ENCODE results near the gene LRPAP1. TPM values are rescaled to one million over a fixed set of nuclear protein-coding genes. Genes with fewer than 3 reads are reported as not detected.

The LRPAP1 gene
- total RNA-seq, 4 donors from 2014 or later = 82.6 to 116 (median 109) TPM

GRCh38 chr4:3469386-3470243, 62.6 kb downstream of the LRPAP1 start:
- H3K4me3 ChIP-seq = no peak overlapping the region
- no peak for DNase-seq
- no peaks in the 10 kb centered on the region for H3K36me3 ChIP-seq
- no peaks in the 10 kb centered on the region for H3K4me1 ChIP-seq
- H3K27ac ChIP-seq = no peak overlapping the region
- TF ChIP-seq CTCF (IDR thresholded peaks at IDR 0.05) = no peak
- TF ChIP-seq POLR2A (IDR thresholded peaks at IDR 0.05) = no peak
- no peaks in the 10 kb centered on the region for H3K9me3 ChIP-seq
- peaks cover 0 to 4% of the 10 kb centered on the region in 2 donors for H3K27me3 ChIP-seq

GRCh38 chr4:3468804-3469203, 63.4 kb downstream of the LRPAP1 start:
- Histone ChIP-seq H3K36me3 (no peaks in the 10 kb centered on the region), H3K27me3 (peaks cover 0 to 7% of the 10 kb centered on the region in 2 donors), H3K4me1 (peaks cover 0 to under 1% (median 0%) of the 10 kb centered on the region in 4 donors), H3K27ac (no peak overlapping the region), H3K9me3 (no peaks in the 10 kb centered on the region), H3K4me3 (no peak overlapping the region)
- TF ChIP-seq POLR2A (IDR thresholded peaks at IDR 0.05) = no peak
- DNase-seq = no peak

GRCh38 chr4:3468154-3468553, 64.1 kb downstream of the LRPAP1 start:
- Histone ChIP-seq H3K4me3 (no peak overlapping the region), H3K27me3 (peaks cover 0 to 14% of the 10 kb centered on the region in 2 donors), H3K27ac (no peak overlapping the region), H3K9me3 (no peaks in the 10 kb centered on the region), H3K36me3 (no peaks in the 10 kb centered on the region), H3K4me1 (peaks cover 0 to 7% (median 5%) of the 10 kb centered on the region in 4 donors)
- DNase-seq = no peak
- TF ChIP-seq POLR2A (IDR thresholded peaks at IDR 0.05) (no peak), CTCF (IDR thresholded peaks at IDR 0.05) (no peak)

- Histone ChIP-seq H3K27ac (no peak overlapping the region), H3K9me3 (no peaks in the 10 kb centered on the region), H3K4me1 (peaks cover 0 to 13% (median 5%) of the 10 kb centered on the region in 4 donors), H3K36me3 (no peaks in the 10 kb centered on the region), H3K27me3 (peaks cover 0 to 19% of the 10 kb centered on the region in 2 donors), H3K4me3 (no peak overlapping the region)
- TF ChIP-seq CTCF (IDR thresholded peaks at IDR 0.05) (no peak), POLR2A (IDR thresholded peaks at IDR 0.05) (no peak)
- no peak for DNase-seq
Measured at GRCh38 chr4:3467601-3468031, 64.6 kb downstream of the LRPAP1 start.

GRCh38 chr4:3466691-3467600, 65.3 kb downstream of the LRPAP1 start:
- H3K27ac ChIP-seq = no peak overlapping the region
- peaks cover 0 to 19% of the 10 kb centered on the region in 2 donors for H3K27me3 ChIP-seq
- H3K4me3 ChIP-seq = no peak overlapping the region
- DNase-seq = no peak
- H3K9me3 ChIP-seq = no peaks in the 10 kb centered on the region
- TF ChIP-seq CTCF (IDR thresholded peaks at IDR 0.05) (no peak), POLR2A (IDR thresholded peaks at IDR 0.05) (no peak)
- no peaks in the 10 kb centered on the region for H3K36me3 ChIP-seq
- H3K4me1 ChIP-seq = peaks cover 0 to 14% (median 5%) of the 10 kb centered on the region in 4 donors
